Measurements from ENCODE around the gene CEP89.

Gene CEP89

GRCh38 chr19:32908641-32909190 is 63.0 kb downstream of the CEP89 start:
- no peaks in the 10 kb centered on the region for H3K79me2 ChIP-seq (ENCODE audit: insufficient read depth, low read length)
- no peaks in the 10 kb centered on the region for H4K20me1 ChIP-seq (ENCODE audit: insufficient read depth, low read length, poor library complexity, severe bottlenecking)
- H3K4me2 ChIP-seq (ENCODE audit: low read depth, low read length, poor library complexity, severe bottlenecking) = no peak overlapping the region
- no peaks in the 10 kb centered on the region for H3K9me3 ChIP-seq (ENCODE audit: insufficient read depth, low read depth, low read length)
- no peaks in the 10 kb centered on the region for H3K36me3 ChIP-seq (ENCODE audit: insufficient read depth, low read length)
- no peak overlapping the region for H2AFZ ChIP-seq (ENCODE audit: low read length)
- H3K4me1 ChIP-seq (ENCODE audit: insufficient read depth, low read length, poor library complexity, severe bottlenecking) = no peaks in the 10 kb centered on the region
- H3K27me3 ChIP-seq (ENCODE audit: insufficient read depth, low read length, poor library complexity, severe bottlenecking) = no peaks in the 10 kb centered on the region
- H3F3A ChIP-seq (ENCODE audit: low read depth) = no peaks in the 10 kb centered on the region
- no peaks in the 10 kb centered on the region for H3K9me2 ChIP-seq (replicated peaks; ENCODE audit: low read depth, low read length)
- H3K9ac ChIP-seq (ENCODE audit: low read depth, low read length, poor library complexity, severe bottlenecking) = no peak overlapping the region
- H3K4me3 ChIP-seq (ENCODE audit: low read length, poor library complexity, severe bottlenecking) = no peak overlapping the region
- TF ChIP-seq EZH2phosphoT487 (IDR thresholded peaks at IDR 0.05; ENCODE audit: borderline replicate concordance) = no peak
- TF ChIP-seq CTCF (conservative IDR thresholded peaks at IDR 0.05; ENCODE audit: low read length) = no peak

- Histone ChIP-seq H3K36me3 (ENCODE audit: insufficient read depth, low read length) (peaks cover 5% of the 10 kb centered on the region; the same call in 1 of the 2 replicates), H3K4me2 (ENCODE audit: low read depth, low read length, poor library complexity, severe bottlenecking) (no peak overlapping the region), H3F3A (ENCODE audit: low read depth) (no peaks in the 10 kb centered on the region), H3K27me3 (ENCODE audit: insufficient read depth, low read length, poor library complexity, severe bottlenecking) (no peaks in the 10 kb centered on the region), H3K9ac (ENCODE audit: low read depth, low read length, poor library complexity, severe bottlenecking) (no peak overlapping the region), H2AFZ (ENCODE audit: low read length) (no peak overlapping the region), H3K9me2 (replicated peaks; ENCODE audit: low read depth, low read length) (no peaks in the 10 kb centered on the region), H3K4me1 (ENCODE audit: insufficient read depth, low read length, poor library complexity, severe bottlenecking) (no peaks in the 10 kb centered on the region), H3K9me3 (ENCODE audit: insufficient read depth, low read depth, low read length) (no peaks in the 10 kb centered on the region), H4K20me1 (ENCODE audit: insufficient read depth, low read length, poor library complexity, severe bottlenecking) (no peaks in the 10 kb centered on the region), H3K79me2 (ENCODE audit: insufficient read depth, low read length) (no peaks in the 10 kb centered on the region), H3K4me3 (ENCODE audit: low read length, poor library complexity, severe bottlenecking) (no peak overlapping the region)
- TF ChIP-seq CTCF (conservative IDR thresholded peaks at IDR 0.05; ENCODE audit: low read length) (no peak), EZH2phosphoT487 (IDR thresholded peaks at IDR 0.05; ENCODE audit: borderline replicate concordance) (no peak)
Measured at GRCh38 chr19:32902448-32902847, 69.3 kb downstream of the CEP89 start.

GRCh38 chr19:32901504-32902161 is 70.1 kb downstream of the CEP89 start:
- Histone ChIP-seq H3K4me1 (ENCODE audit: insufficient read depth, low read length, poor library complexity, severe bottlenecking) (peaks cover 4% of the 10 kb centered on the region), H3K36me3 (ENCODE audit: insufficient read depth, low read length) (peaks cover 5% of the 10 kb centered on the region; the same call in 1 of the 2 replicates), H3K27me3 (ENCODE audit: insufficient read depth, low read length, poor library complexity, severe bottlenecking) (no peaks in the 10 kb centered on the region), H4K20me1 (ENCODE audit: insufficient read depth, low read length, poor library complexity, severe bottlenecking) (no peaks in the 10 kb centered on the region), H3F3A (ENCODE audit: low read depth) (no peaks in the 10 kb centered on the region), H3K79me2 (ENCODE audit: insufficient read depth, low read length) (no peaks in the 10 kb centered on the region), H3K9ac (ENCODE audit: low read depth, low read length, poor library complexity, severe bottlenecking) (no peak overlapping the region), H3K4me3 (ENCODE audit: low read length, poor library complexity, severe bottlenecking) (no peak overlapping the region), H3K9me3 (ENCODE audit: insufficient read depth, low read depth, low read length) (no peaks in the 10 kb centered on the region), H3K9me2 (replicated peaks; ENCODE audit: low read depth, low read length) (no peaks in the 10 kb centered on the region), H2AFZ (ENCODE audit: low read length) (no peak overlapping the region), H3K4me2 (ENCODE audit: low read depth, low read length, poor library complexity, severe bottlenecking) (no peak overlapping the region)
- TF ChIP-seq EZH2phosphoT487 (IDR thresholded peaks at IDR 0.05; ENCODE audit: borderline replicate concordance) (no peak), CTCF (conservative IDR thresholded peaks at IDR 0.05; ENCODE audit: low read length) (no peak)
